KG1 (cell line): ENCODE data around the gene MST1R.
"Not testable (repeated sequence)": the region's sequence is repeated elsewhere in the genome, so short reads cannot be mapped to it uniquely, and the experiment has no call there.

ENCODE experiments used
- DNase-seq: peaks from one replicate; lab custom pipeline; 2025; lab: John Stamatoyannopoulos, UW

MST1R gene

GRCh38 chr3:49903451-49904424 is at the start of gene MST1R:
TSS of gene MST1R (minus strand) at chr3:49903873. CDS start at chr3:49903609, 264 bp downstream.
- DNase-seq = no peak

- DNase-seq = no peak
These were observed 49.3 kb upstream of the MST1R start for GRCh38 chr3:49952924-49953323.

GRCh38 chr3:49942651-49943050 is 39.0 kb upstream of the MST1R start:
- no peak for DNase-seq

- DNase-seq = no peak
These were observed 37.1 kb upstream of the MST1R start for GRCh38 chr3:49940667-49941249.

- peak; percentile 87 for DNase-seq
These were observed 36.4 kb upstream of the MST1R start, which contains the start of gene RBM6 for GRCh38 chr3:49939858-49940666. TSS of gene RBM6 (plus strand) at chr3:49940150. CDS start at chr3:49962642, 22,492 bp downstream.

- DNase-seq = no peak
These were observed 33.4 kb upstream of the MST1R start for GRCh38 chr3:49937090-49937489.

- not testable (repeated sequence) for DNase-seq
These were observed 28.6 kb upstream of the MST1R start for GRCh38 chr3:49932281-49932680.

GRCh38 chr3:49930922-49931321 is 27.2 kb upstream of the MST1R start:
- DNase-seq = no peak

GRCh38 chr3:49930168-49930690 is 26.6 kb upstream of the MST1R start:
- DNase-seq = no peak

- peak; percentile 78 for DNase-seq
These were observed 25.9 kb upstream of the MST1R start, which contains the start of gene MON1A for GRCh38 chr3:49929291-49930167. TSS of gene MON1A (minus strand) at chr3:49929811. CDS start at chr3:49913346, 16,465 bp downstream.

GRCh38 chr3:49928481-49929017 is 24.9 kb upstream of the MST1R start:
- DNase-seq = no peak

- no peak for DNase-seq
These were observed 24.1 kb upstream of the MST1R start for GRCh38 chr3:49927798-49928197.

- DNase-seq = no peak
These were observed 22.6 kb upstream of the MST1R start for GRCh38 chr3:49926117-49926728.

GRCh38 chr3:49925485-49925884 is 21.8 kb upstream of the MST1R start:
- no peak for DNase-seq

GRCh38 chr3:49924683-49925082 is 21.0 kb upstream of the MST1R start:
- no peak for DNase-seq

GRCh38 chr3:49917806-49918590 is 14.3 kb upstream of the MST1R start:
- not testable (repeated sequence) for DNase-seq

GRCh38 chr3:49916686-49917085 is 13.0 kb upstream of the MST1R start:
- DNase-seq = no peak

GRCh38 chr3:49914906-49915305 is 11.2 kb upstream of the MST1R start:
- no peak for DNase-seq

GRCh38 chr3:49912881-49913281 is 9.2 kb upstream of the MST1R start:
- DNase-seq = no peak
